HUES64 (cell line): Measurements from ENCODE around the gene NR1H2.
"Not testable (repeated sequence)": the region's sequence is repeated elsewhere in the genome, so short reads cannot be mapped to it uniquely, and the experiment has no call there.

Experiments
- H3K27ac ChIP-seq: 2 replicates; pipeline ENCODE4 v1.7.0; 2013; ENCODE audit warnings: low read depth, low read length, inconsistent platforms
- H3K27me3 ChIP-seq: 2 replicates; pipeline ENCODE4 v1.6.1; 2013; ENCODE audit warnings: mild to moderate bottlenecking, low read length; ENCODE audit not compliant: insufficient read depth
- H3K36me3 ChIP-seq: 2 replicates; pipeline ENCODE4 v1.6.1; 2013; ENCODE audit warnings: mild to moderate bottlenecking, low read length; ENCODE audit not compliant: insufficient read depth
- H3K4me1 ChIP-seq: 2 replicates; pipeline ENCODE4 v1.6.1; 2013; ENCODE audit warnings: mild to moderate bottlenecking, low read length, moderate library complexity; ENCODE audit not compliant: insufficient read depth
- H3K4me3 ChIP-seq: 2 replicates; pipeline ENCODE4 v1.5.1; 2013; ENCODE audit warnings: mild to moderate bottlenecking, low read length, moderate library complexity
- H3K9ac ChIP-seq: 2 replicates; pipeline ENCODE4 v1.6.1; 2013; ENCODE audit warnings: mild to moderate bottlenecking, low read depth, low read length
- H3K9me3 ChIP-seq: 2 replicates; pipeline ENCODE4 v1.6.1; 2013; ENCODE audit warnings: low read depth, low read length; ENCODE audit not compliant: insufficient read depth
- WGBS: fragments of 150-250, 120-280 bp; methylation state at CpG from one replicate; pipeline ENCODE4 v1.1.7; 2013; ENCODE audit warnings: missing lambda C conversion rate; 5-methylcytosine and 5-hydroxymethylcytosine counted together

Gene NR1H2

GRCh38 chr19:50349277-50350057, 26.8 kb upstream of the NR1H2 start:
- Histone ChIP-seq H3K4me1 (no peaks in the 10 kb centered on the region), H3K27me3 (no peaks in the 10 kb centered on the region), H3K36me3 (no peaks in the 10 kb centered on the region), H3K27ac (no peak overlapping the region), H3K9ac (no peak overlapping the region), H3K9me3 (peaks cover 6% of the 10 kb centered on the region; the same call in 1 of the 2 replicates), H3K4me3 (no peak overlapping the region)
- WGBS = 86% methylated on average over 20 of the region's 22 CpGs

- WGBS = 84% methylated on average over 4 of the region's 4 CpGs
- no peaks in the 10 kb centered on the region for H3K36me3 ChIP-seq
- no peak overlapping the region for H3K9ac ChIP-seq
- no peaks in the 10 kb centered on the region for H3K4me1 ChIP-seq
- no peaks in the 10 kb centered on the region for H3K9me3 ChIP-seq
- no peak overlapping the region for H3K27ac ChIP-seq
- H3K4me3 ChIP-seq = no peak overlapping the region
- H3K27me3 ChIP-seq = no peaks in the 10 kb centered on the region
Measured at GRCh38 chr19:50352242-50352641, 24.0 kb upstream of the NR1H2 start.

GRCh38 chr19:50353487-50353880, 22.8 kb upstream of the NR1H2 start:
- not testable (repeated sequence) for H3K36me3 ChIP-seq, H3K27me3 ChIP-seq, H3K4me1 ChIP-seq, H3K9me3 ChIP-seq, H3K27ac ChIP-seq, H3K4me3 ChIP-seq, H3K9ac ChIP-seq
- WGBS = 92% methylated on average over 7 of the region's 7 CpGs

DNA sequence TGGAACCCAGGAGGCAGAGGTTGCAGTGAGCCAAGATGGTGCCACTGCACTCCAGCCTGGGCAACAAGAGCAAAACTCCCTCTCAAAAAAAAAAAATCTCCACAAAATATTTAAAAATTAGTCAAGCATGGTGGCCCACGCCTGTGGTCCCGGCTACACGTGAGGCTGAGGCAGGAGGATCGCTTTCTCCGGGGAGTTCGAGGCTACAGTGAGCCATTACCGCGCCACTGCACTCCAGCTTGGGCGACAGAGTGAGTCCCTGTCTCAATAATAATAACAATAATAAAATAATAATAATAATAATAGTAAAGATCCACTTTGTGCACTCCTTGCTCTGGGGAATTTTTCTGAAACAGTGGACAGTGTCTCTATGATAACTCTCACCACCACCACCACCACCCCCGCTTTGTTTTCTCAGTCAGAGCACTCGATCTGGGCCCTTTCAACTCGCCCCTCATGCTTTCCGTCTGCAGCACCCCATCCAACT, 19.5 kb upstream of the NR1H2 start:
- WGBS = 46% methylated on average over 12 of the region's 13 CpGs
- H3K4me1 ChIP-seq = no peaks in the 10 kb centered on the region
- H3K9ac ChIP-seq = no peak overlapping the region
- H3K4me3 ChIP-seq = no peak overlapping the region
- no peaks in the 10 kb centered on the region for H3K27me3 ChIP-seq
- H3K36me3 ChIP-seq = no peaks in the 10 kb centered on the region
- H3K27ac ChIP-seq = no peak overlapping the region
- H3K9me3 ChIP-seq = no peaks in the 10 kb centered on the region

GRCh38 chr19:50357178-50358100, 18.8 kb upstream of the NR1H2 start:
- H3K36me3 ChIP-seq = no peaks in the 10 kb centered on the region
- no peak overlapping the region for H3K27ac ChIP-seq
- no peaks in the 10 kb centered on the region for H3K27me3 ChIP-seq
- H3K9ac ChIP-seq = no peak overlapping the region
- no peaks in the 10 kb centered on the region for H3K4me1 ChIP-seq
- H3K4me3 ChIP-seq = peak overlapping the region; percentile 31
- WGBS = 69% methylated on average over 53 of the region's 54 CpGs
- H3K9me3 ChIP-seq = no peaks in the 10 kb centered on the region

DNA sequence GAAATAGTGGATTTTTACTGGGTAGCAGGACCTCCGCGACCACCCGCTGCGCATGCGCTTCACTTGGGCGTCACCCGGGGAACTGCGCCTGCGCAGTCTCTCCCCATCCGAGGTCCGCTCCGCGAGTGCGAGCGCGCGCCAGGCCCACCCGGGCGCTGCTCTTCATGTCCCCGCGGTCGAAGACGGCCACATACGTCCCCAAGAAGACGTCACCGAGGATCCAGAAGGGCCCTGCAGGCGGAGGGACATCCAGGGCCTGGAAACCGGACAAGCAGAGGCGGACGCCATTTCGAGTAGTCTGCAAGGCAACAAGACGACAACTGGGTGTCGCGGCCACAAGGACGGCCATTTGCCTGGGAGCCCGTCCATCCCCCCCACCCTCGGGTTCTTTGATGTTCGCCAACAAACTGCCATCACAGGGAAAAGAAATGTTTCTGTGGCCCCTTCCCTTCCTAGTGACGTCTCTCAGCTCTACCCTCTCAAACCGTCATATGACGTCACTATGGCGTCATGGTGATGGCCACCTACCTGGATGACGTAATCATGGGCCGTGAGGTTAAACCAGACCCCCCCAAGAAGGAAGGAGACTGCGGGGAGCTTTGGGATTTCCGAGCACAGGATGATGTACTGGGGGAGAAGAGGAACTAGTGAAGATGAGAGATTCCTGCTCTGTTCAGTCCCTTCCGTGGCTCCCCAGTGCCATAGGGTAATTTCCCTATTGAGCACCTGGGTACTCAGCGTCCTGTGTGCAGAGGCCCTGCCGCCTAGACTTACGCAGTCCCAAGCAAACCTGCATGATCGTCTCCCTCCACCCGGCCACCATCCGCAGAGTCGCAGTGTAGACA, 17.6 kb upstream of the NR1H2 start:
- no peak overlapping the region for H3K9ac ChIP-seq
- no peak overlapping the region for H3K27ac ChIP-seq
- H3K9me3 ChIP-seq = no peaks in the 10 kb centered on the region
- H3K4me1 ChIP-seq = no peaks in the 10 kb centered on the region
- 93% methylated on average over 54 of the region's 54 CpGs for WGBS
- H3K36me3 ChIP-seq = no peaks in the 10 kb centered on the region
- no peak overlapping the region for H3K4me3 ChIP-seq
- H3K27me3 ChIP-seq = no peaks in the 10 kb centered on the region

DNA sequence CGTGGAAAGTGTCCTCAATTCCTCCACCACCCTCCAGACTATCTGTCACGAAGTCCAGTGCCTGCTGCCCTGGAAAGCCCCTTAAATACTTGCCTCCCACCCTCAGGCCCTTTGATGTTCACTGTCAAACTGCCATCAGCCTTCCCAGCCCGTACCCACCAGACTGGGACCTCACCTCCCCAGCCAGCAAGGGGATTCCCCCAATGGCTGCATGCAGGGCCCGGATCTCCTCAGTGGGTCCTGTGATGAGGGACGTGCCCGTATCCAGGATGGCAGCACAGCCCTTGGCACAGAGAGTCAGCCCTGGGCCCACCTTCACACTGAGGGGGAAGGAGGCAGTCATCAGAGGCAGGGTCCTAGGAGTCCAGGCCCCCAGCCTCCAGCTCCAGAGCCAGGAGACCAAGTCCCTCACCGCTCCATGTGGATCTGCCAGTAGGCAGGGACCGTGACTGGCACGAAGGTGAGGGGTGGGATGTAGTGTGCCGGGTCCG, 16.9 kb upstream of the NR1H2 start:
- Histone ChIP-seq H3K27ac (no peak overlapping the region), H3K9ac (no peak overlapping the region), H3K27me3 (no peaks in the 10 kb centered on the region), H3K9me3 (no peaks in the 10 kb centered on the region), H3K4me1 (no peaks in the 10 kb centered on the region), H3K36me3 (no peaks in the 10 kb centered on the region), H3K4me3 (no peak overlapping the region)
- WGBS = 89% methylated on average over 11 of the region's 11 CpGs

DNA sequence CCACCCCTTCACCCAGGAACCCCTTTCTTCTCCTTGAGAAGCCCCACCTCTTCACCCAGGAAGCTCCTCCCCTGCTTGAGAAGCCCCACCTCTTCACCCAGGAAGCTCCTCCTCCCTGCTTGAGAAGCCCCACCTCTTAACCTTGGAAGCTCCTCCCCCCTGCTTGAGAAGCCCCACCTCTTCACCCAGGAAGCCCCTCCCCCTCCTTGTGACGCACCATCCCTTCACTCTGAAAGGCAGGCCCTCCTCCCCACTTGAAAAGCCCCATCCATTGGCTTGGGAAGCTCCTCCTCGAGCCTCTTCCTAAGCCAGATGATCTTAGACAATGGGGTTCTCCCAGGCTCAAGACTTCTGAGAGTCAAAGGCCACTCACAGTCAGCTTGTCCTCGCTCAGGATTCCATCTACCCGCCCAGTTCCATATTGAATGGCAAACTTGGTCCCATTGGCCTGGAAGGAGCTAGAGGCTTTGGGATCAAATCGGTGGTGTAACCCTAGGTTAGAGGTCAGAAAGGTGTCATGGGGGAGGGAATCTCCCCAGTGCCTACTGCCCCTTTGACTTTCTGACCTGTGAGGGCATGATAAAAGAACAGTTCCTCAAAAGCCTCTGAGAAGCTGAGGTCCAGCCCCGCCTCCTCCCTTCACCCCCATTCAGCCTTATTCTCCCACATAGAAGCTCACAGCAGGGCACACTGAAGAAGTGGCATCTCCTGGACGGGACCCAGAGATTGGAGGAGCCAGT, 14.8 kb upstream of the NR1H2 start:
- H3K4me1 ChIP-seq = no peaks in the 10 kb centered on the region
- no peak overlapping the region for H3K4me3 ChIP-seq
- no peak overlapping the region for H3K27ac ChIP-seq
- H3K36me3 ChIP-seq = no peaks in the 10 kb centered on the region
- H3K9me3 ChIP-seq = no peaks in the 10 kb centered on the region
- no peak overlapping the region for H3K9ac ChIP-seq
- whole genome bisulfite sequencing = 83% methylated on average over 6 of the region's 7 CpGs
- H3K27me3 ChIP-seq = no peaks in the 10 kb centered on the region

DNA sequence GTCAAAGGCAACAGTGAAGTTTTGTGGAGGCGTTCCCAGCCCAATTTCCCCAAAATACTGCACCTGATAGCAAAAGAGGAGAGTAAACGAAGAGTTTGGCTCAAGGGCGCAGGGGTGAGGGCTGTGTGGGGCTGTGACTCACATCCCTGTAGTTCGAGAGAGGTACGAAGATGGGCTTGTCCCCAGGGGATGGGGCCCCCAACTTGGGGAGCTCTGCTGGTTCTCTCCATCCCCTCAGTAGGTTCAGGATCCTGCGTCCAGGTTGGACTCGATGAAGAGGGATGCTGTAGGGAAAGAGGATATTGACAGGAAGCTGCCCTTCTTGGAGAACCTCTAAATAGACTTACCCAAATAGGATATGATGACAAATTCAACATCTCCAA, 14.2 kb upstream of the NR1H2 start:
- Histone ChIP-seq H3K4me3 (no peak overlapping the region), H3K36me3 (no peaks in the 10 kb centered on the region), H3K4me1 (no peaks in the 10 kb centered on the region), H3K27ac (no peak overlapping the region), H3K9ac (no peak overlapping the region), H3K9me3 (no peaks in the 10 kb centered on the region), H3K27me3 (no peaks in the 10 kb centered on the region)
- WGBS = 78% methylated on average over 5 of the region's 7 CpGs

DNA sequence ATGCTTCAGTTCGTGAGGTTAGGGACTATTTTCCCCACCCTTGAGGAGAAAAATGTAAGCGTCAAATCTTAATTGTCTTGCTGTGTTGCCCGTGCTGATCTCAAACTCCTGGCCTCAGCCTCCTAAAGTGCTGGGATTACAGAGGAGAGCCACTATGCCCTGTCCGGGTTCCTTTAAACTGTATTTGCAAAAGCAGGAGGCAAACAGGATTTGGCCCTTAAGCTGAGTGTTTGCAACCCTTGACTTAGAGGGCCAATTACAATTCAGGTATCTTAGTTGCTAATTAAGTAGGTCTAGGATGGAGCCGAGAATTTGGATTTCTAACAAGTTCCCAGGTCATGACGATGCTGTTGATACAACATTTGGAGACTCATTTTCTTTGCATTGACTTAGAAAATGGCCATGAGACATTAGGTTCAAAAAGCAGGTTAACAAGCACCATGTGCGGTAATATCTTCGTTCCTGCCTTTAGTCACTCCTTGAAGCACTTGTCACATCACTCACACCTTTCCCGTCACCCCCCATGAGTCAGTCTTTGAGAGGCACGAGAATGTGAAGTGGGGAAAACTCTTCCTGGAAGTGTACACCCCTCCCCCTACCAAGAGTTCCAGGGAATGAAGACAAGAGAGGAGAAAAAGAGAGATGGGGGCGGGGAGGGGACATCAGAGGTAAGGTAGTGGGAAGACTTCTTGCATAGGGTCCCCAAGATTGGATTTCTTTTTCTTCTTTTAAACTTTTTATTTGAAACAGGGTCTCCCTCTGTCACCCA, 13.4 kb upstream of the NR1H2 start:
- H3K27ac ChIP-seq = no peak overlapping the region
- H3K4me3 ChIP-seq = no peak overlapping the region
- no peaks in the 10 kb centered on the region for H3K9me3 ChIP-seq
- no peaks in the 10 kb centered on the region for H3K27me3 ChIP-seq
- 75% methylated on average over 9 of the region's 11 CpGs for WGBS
- H3K9ac ChIP-seq = no peak overlapping the region
- H3K36me3 ChIP-seq = no peaks in the 10 kb centered on the region
- no peaks in the 10 kb centered on the region for H3K4me1 ChIP-seq
